Ascending aorta (tissue), 2 donors: ENCODE results near the gene NUAK1. TPM values are rescaled to one million over a fixed set of nuclear protein-coding genes. Genes with fewer than 3 reads are reported as not detected.
A peak's percentile ranks its signal among the peaks of the same experiment; 100 is the strongest.

Experiments used
- DNase-seq, 2 donors: peaks; one replicate each; pipeline ENCODE4 v3.0.0-alpha.2; 2019; ENCODE audit warnings: low spot score in 2 of 2
- H3K27ac ChIP-seq, 2 donors: fragments of 200-600 bp; sonication (generic); one replicate each; pipeline ENCODE4 v1.5.1; 2016 to 2017; ENCODE audit warnings: mild to moderate bottlenecking in 1 of 2
- H3K27me3 ChIP-seq: fragments of 200-600 bp; sonication (generic); one replicate; pipeline ENCODE4 v1.5.1; 2017
- H3K36me3 ChIP-seq, 2 donors: fragments of 200-600 bp; sonication (generic); one replicate each; pipeline ENCODE4 v1.5.1; 2016
- H3K4me1 ChIP-seq, 2 donors: fragments of 200-600 bp; sonication (generic); one replicate each; pipeline ENCODE4 v1.5.1; 2016 to 2017; ENCODE audit warnings: mild to moderate bottlenecking in 1 of 2
- H3K4me3 ChIP-seq, 2 donors: fragments of 200-600 bp; sonication (generic); one replicate each; pipeline ENCODE4 v1.5.1; 2016 to 2017; ENCODE audit warnings: mild to moderate bottlenecking in 1 of 2
- H3K9me3 ChIP-seq, 2 donors: fragments of 200-600 bp; sonication (generic); one replicate each; pipeline ENCODE4 v1.5.1; 2016
- intact Hi-C: fragments of 100-400 bp; cut with DNase I; formaldehyde crosslinking; loops from one replicate; pipeline ENCODE4 v1.15.1; 2023
- total RNA-seq: library from RNA; depleted of rRNA; stranded (reverse); fragments of >200 nt; gene quantifications from one replicate; pipeline ENCODE4 v1.1.0, GENCODE V29; 2016
- TF ChIP-seq, protein P1 (sequence below), 3 experiments: fragments of 200-600 bp in 2 of 3; fragments of 450-650 bp in 1 of 3; sonication (generic) in 2 of 3; IDR thresholded peaks; one replicate each; pipeline ENCODE4 v1.5.1; 2016 to 2019; ENCODE audit warnings: antibody characterized with exemption in 3 of 3, mild to moderate bottlenecking in 1 of 3, moderate library complexity in 1 of 3

NUAK1 gene
- total RNA-seq, 1 donor from 2014 or later = 29.7 TPM

DNA sequence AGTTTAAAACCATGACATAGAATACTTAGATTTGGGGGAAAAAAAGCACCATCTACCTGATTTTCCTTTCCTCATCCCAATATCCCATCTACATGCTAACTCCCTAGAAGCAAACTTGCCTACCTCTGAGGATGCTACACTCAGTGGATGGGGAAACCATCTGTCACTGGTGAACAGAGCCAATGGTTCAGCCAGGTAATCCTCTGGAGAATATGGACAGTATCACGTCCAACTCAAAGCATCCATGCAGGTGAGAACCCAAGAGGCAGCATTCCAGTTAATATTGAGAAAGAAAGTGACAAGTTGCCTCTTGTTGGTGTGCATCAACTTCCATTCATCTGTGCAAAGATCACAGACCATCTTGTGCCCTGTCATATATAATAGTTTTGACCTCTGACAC lies 73.2 kb downstream of the NUAK1 start:
- H3K9me3 ChIP-seq = no peaks in the 10 kb centered on the region
- H3K36me3 ChIP-seq = peaks cover 41 to 61% of the 10 kb centered on the region in 2 donors
- H3K4me1 ChIP-seq = peaks cover 0 to 2% of the 10 kb centered on the region in 2 donors
- no peaks in the 10 kb centered on the region for H3K27me3 ChIP-seq
- intact Hi-C loops = no loop called here
- no peak overlapping the region for H3K4me3 ChIP-seq
- peak overlapping the region in 1 of 2 donors; percentile 49 for H3K27ac ChIP-seq
- TF ChIP-seq, protein P1, sequence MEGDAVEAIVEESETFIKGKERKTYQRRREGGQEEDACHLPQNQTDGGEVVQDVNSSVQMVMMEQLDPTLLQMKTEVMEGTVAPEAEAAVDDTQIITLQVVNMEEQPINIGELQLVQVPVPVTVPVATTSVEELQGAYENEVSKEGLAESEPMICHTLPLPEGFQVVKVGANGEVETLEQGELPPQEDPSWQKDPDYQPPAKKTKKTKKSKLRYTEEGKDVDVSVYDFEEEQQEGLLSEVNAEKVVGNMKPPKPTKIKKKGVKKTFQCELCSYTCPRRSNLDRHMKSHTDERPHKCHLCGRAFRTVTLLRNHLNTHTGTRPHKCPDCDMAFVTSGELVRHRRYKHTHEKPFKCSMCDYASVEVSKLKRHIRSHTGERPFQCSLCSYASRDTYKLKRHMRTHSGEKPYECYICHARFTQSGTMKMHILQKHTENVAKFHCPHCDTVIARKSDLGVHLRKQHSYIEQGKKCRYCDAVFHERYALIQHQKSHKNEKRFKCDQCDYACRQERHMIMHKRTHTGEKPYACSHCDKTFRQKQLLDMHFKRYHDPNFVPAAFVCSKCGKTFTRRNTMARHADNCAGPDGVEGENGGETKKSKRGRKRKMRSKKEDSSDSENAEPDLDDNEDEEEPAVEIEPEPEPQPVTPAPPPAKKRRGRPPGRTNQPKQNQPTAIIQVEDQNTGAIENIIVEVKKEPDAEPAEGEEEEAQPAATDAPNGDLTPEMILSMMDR (IDR thresholded peaks at IDR 0.05) = no peak
- DNase-seq = no peak

DNA sequence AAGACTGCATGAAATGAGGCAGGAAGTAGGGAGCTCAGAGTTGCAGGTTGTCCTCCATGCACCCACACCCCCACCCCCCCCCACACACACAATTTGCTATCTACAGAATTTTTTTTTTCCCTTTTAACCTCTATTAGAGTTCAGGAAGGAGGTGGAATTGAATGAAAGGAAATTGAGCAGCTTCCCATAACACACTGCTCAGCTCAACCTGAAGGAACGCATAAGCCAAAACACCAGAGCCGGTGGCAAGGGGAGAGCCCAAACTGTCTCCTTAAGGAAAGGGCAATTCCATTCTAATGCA lies 74.1 kb downstream of the NUAK1 start:
- no peak for DNase-seq
- H3K4me3 ChIP-seq = no peak overlapping the region
- H3K36me3 ChIP-seq = peaks cover 33 to 52% of the 10 kb centered on the region in 2 donors
- intact Hi-C loops = no loop called here
- H3K27me3 ChIP-seq = no peaks in the 10 kb centered on the region
- peaks cover 0 to 2% of the 10 kb centered on the region in 2 donors for H3K4me1 ChIP-seq
- TF ChIP-seq, protein P1 (IDR thresholded peaks at IDR 0.05) = no peak
- peak overlapping the region in 1 of 2 donors; percentile 49 for H3K27ac ChIP-seq
- H3K9me3 ChIP-seq = no peaks in the 10 kb centered on the region

DNA sequence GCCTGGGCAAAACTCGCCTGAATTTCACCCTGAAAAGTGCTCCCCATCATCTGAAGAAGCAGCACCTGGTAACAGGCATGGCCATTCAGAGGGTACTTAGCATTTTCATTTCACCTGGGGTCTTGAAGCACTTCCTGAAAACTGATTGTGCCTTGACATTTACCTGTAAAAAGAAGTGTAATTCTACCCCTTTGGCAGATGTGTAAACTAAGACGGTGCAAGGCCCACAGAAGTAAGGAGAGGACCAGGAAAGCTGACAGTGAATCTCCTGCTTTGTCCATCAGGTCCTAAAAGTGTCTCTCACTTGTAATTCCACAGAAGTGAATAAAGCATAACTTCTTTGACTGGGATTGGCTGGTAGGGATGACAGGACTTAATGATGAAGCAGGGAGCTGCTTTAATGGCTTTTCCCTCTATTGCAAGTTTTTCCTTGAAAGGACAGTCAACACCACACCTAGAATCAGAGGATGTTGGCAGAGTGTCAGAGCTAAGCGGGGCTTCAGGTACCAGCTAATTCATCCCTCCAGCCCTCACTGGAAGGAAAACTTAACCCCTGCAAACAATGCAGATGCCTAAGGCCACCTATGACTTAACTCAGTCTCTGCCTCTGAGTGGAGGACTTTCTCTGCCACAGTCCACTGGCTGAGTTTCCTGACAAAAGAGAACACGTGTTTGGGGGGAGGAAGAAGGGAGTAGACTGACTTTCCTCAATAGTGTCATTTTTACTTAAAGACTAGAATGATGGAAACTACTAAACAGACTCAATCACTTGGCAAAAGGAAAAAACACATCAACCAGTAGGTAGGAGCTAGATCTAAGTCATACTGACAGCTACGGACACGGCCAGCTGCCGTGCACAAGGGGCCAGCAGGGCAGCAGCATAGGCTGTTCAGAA lies 74.7 kb downstream of the NUAK1 start:
- no peaks in the 10 kb centered on the region for H3K9me3 ChIP-seq
- H3K27me3 ChIP-seq = no peaks in the 10 kb centered on the region
- TF ChIP-seq, protein P1 (IDR thresholded peaks at IDR 0.05) = no peak
- no peak overlapping the region for H3K4me3 ChIP-seq
- DNase-seq = no peak
- H3K4me1 ChIP-seq = peaks cover 0 to 2% of the 10 kb centered on the region in 2 donors
- intact Hi-C loops = no loop called here
- H3K36me3 ChIP-seq = peaks cover 33 to 47% of the 10 kb centered on the region in 2 donors
- peak overlapping the region in 1 of 2 donors; percentile 49 for H3K27ac ChIP-seq

DNA sequence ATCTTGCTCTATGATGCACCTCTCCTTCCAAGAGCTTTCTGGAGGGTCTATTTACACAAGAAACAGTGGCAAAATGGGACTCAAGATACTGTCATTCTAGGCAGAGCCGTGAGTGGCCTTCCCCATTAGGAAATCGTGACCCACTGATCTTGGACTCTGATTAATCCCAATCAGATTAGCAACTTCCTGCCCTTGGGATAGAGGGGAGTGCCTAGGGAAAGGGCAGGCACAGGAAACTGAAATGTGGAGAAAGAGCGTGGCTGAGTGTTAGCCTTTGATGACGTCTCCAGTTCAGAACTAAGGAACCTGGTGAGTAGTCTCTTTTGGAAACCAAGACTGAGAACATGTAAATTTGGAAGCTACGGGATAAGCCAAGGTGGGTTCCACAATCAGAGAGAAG lies 76.1 kb downstream of the NUAK1 start:
- intact Hi-C loops = no loop called here
- Histone ChIP-seq H3K36me3 (peaks cover 22 to 33% of the 10 kb centered on the region in 2 donors), H3K27ac (peak overlapping the region in 1 of 2 donors; percentile 35), H3K27me3 (no peaks in the 10 kb centered on the region), H3K4me3 (no peak overlapping the region), H3K4me1 (peaks cover 0 to 10% of the 10 kb centered on the region in 2 donors), H3K9me3 (no peaks in the 10 kb centered on the region)
- TF ChIP-seq, protein P1 (IDR thresholded peaks at IDR 0.05) = no peak
- DNase-seq = no peak

DNA sequence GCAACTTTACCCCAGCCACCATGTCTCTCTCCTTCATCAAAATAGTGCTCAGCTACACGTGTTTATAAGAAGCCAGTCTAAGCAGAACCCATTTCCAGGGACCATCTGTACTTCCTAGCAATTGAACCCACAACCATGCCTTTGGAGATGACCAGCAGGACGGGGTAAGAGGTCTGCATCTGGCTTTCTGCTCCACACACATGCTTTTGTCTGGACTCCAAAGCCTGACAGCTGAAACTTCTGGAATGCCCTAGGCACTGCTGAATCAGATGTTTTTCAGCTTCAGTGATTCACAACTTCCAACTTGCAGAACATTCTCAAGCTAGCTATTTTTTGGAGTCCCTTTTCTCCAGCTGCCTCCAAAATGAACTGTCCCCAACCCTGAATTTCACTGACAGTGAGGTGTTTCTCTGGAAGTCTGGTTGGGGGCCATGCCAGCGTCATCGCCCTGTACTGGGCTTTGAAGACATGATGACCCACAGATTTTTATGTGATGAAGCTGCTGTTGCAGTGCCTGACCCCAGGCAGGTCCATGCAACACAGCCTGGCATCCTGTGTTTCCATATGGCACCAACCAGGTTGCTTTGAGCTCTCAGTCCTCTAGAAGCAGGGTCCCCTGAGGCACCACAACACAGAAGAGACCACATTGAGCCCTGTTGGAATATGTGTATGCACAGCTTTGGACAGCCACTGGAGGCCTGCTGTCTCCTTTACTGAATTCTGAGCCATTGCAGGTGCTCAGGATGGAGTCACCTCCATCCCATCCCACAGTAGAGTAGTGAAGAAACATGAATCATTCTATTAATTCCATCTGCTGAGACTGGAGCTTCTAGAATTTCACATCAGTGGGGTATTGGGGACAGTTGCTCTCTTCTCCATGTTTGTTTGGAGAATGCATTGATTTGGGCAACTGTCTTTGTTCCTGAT lies 80.2 kb downstream of the NUAK1 start:
- Histone ChIP-seq H3K27me3 (no peaks in the 10 kb centered on the region), H3K36me3 (peaks cover 0 to 2% of the 10 kb centered on the region in 2 donors), H3K9me3 (peaks cover 0 to 15% of the 10 kb centered on the region in 2 donors), H3K27ac (peak overlapping the region; percentile 28 to 40), H3K4me1 (peaks cover 0 to 12% of the 10 kb centered on the region in 2 donors), H3K4me3 (no peak overlapping the region)
- no peak for DNase-seq
- intact Hi-C loops = no loop called here
- TF ChIP-seq, protein P1 (IDR thresholded peaks at IDR 0.05) = no peak
